H9 (cell line): ENCODE results near the gene CRYGA. TPM values are rescaled to one million over a fixed set of nuclear protein-coding genes. Genes with fewer than 3 reads are reported as not detected.

Experiments
- total RNA-seq: library from RNA; stranded (reverse); gene quantifications from 2 replicates; pipeline ENCODE4 v1.2.1, GENCODE V29; 2021

The CRYGA gene
- total RNA-seq, 1 experiment from 2014 or later, result not detected

Other genes with a start within 250 kb of the CRYGA start
- 7.3 and 7.5 TPM in 2 replicates for gene PLEKHM3, start 138.1 kb downstream of the CRYGA start, total RNA-seq
- gene CRYGD, start 39.1 kb downstream of the CRYGA start, total RNA-seq, result not detected in 2 replicates
- not detected in 2 replicates for gene CRYGC, start 33.8 kb downstream of the CRYGA start, total RNA-seq
- 0.86 TPM in 1 of 2 replicates, not detected in the other for gene CRYGB, start 17.4 kb downstream of the CRYGA start, total RNA-seq
- gene C2orf80, start 26.4 kb upstream of the CRYGA start, total RNA-seq, result not detected in 2 replicates
- gene IDH1, start 91.5 kb upstream of the CRYGA start, total RNA-seq, result 232 and 234 TPM in 2 replicates
- 25.7 and 27.2 TPM in 2 replicates for gene PIKFYVE, start 102.7 kb upstream of the CRYGA start, total RNA-seq
- gene PTH2R, start 243.2 kb upstream of the CRYGA start, total RNA-seq, result 0.20 and 0.29 TPM in 2 replicates